Measurements from ENCODE around the gene ACOT8. TPM values are rescaled to one million over a fixed set of nuclear protein-coding genes. Genes with fewer than 3 reads are reported as not detected.

The ACOT8 gene
- total RNA-seq, 4 donors from 2014 or later: 57.6 to 84.9 (median 61.4) TPM

- H3K4me3 ChIP-seq (ENCODE audit: low read depth, poor library complexity, severe bottlenecking): no peak overlapping the region
- intact Hi-C loops (cut with DNase I; ENCODE audit: low total_unique reads): no loop called here
- DNase-seq (ENCODE audit: low spot score in 2 of 2): no peak
- no peak for TF ChIP-seq POLR2A (IDR thresholded peaks at IDR 0.05)
- TF ChIP-seq CTCF (IDR thresholded peaks at IDR 0.05): no peak
- WGBS, 2 donors: 88 to 90% methylated on average over 4 of the region's 4 CpGs
Observed at GRCh38 chr20:45893831-45894230, 36.6 kb upstream of the ACOT8 start.

- no peak for TF ChIP-seq POLR2A (IDR thresholded peaks at IDR 0.05)
- no peak for TF ChIP-seq CTCF (IDR thresholded peaks at IDR 0.05)
- no peak for DNase-seq (ENCODE audit: low spot score in 2 of 2)
- 71 to 74% methylated on average over 4 of the region's 4 CpGs for WGBS, 2 donors
- intact Hi-C loops (cut with DNase I; ENCODE audit: low total_unique reads): no loop called here
- no peak overlapping the region for H3K4me3 ChIP-seq (ENCODE audit: low read depth, poor library complexity, severe bottlenecking)
Observed at GRCh38 chr20:45892828-45893500, 35.8 kb upstream of the ACOT8 start.

- intact Hi-C loops (cut with DNase I; ENCODE audit: low total_unique reads): no loop called here
- no peak for DNase-seq (ENCODE audit: low spot score in 2 of 2)
- H3K4me3 ChIP-seq (ENCODE audit: low read depth, poor library complexity, severe bottlenecking): no peak overlapping the region
- WGBS, 2 donors: 76 to 86% methylated on average over 9 of the region's 9 CpGs
- TF ChIP-seq CTCF (IDR thresholded peaks at IDR 0.05): no peak
- TF ChIP-seq POLR2A (IDR thresholded peaks at IDR 0.05): no peak
Observed at GRCh38 chr20:45892049-45892825, 35.0 kb upstream of the ACOT8 start.

GRCh38 chr20:45890985-45891983 lies 34.1 kb upstream of the ACOT8 start, which contains the start of the genes CTSA and NEURL2:
Gene CTSA, plus strand, starts transcription at chr20:45891335. Its CDS starts 234 bp downstream, at chr20:45891569.
Gene NEURL2, minus strand, starts transcription at chr20:45891208. Its CDS starts 217 bp downstream, at chr20:45890991.
- peak in 1 of 3 donors; percentile 85 for TF ChIP-seq CTCF (IDR thresholded peaks at IDR 0.05)
- TF ChIP-seq POLR2A (IDR thresholded peaks at IDR 0.05): no peak
- 0 to 1% methylated on average over 39 to 55 of the region's 78 CpGs for WGBS, 2 donors
- peak; percentile 92 to 99 for DNase-seq (ENCODE audit: low spot score in 2 of 2)
- intact Hi-C loops (cut with DNase I; ENCODE audit: low total_unique reads): no loop called here
- H3K4me3 ChIP-seq (ENCODE audit: low read depth, poor library complexity, severe bottlenecking): peak within 1 kb of the TSS; percentile 66

Data from lower leg skin (tissue), 4 donors.